ENCODE results near the gene ASH1L.
"Not testable (repeated sequence)": the region's sequence is repeated elsewhere in the genome, so short reads cannot be mapped to it uniquely, and the experiment has no call there.

Gene ASH1L

DNA sequence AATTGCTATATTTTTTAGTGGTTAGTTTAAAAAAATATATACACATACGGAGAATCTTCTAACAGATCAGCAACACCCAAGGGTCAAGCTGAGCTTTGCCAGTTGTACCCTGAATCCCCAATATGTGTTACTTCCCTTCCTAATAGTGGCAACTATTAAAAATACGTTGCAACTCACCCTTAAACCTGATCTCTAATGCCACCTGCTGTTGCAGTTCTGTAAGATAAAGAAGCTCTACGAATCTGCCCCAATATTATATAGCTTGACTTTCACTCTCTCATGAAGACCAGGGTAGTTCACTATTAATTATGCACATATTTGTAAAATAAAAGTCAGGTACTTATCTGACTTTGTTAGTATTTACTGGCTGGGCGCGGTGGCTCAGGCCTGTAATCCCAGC, 58.4 kb downstream of the ASH1L start:
- Histone ChIP-seq H3K4me3 (ENCODE audit: low read depth, low read length) (no peak overlapping the region), H3K36me3 (replicated peaks) (no peaks in the 10 kb centered on the region), H3K27me3 (replicated peaks) (no peaks in the 10 kb centered on the region), H3K27ac (no peak overlapping the region)
- in situ Hi-C loops (cut with HindIII; ENCODE audit: low pct_ligation_motif_present, low sequenced_read_pairs), result loop anchor here (25.0 kb wide), 1 partner anchor 167 kb away; no protein-coding TSS in a partner anchor
- TF ChIP-seq, protein P1, sequence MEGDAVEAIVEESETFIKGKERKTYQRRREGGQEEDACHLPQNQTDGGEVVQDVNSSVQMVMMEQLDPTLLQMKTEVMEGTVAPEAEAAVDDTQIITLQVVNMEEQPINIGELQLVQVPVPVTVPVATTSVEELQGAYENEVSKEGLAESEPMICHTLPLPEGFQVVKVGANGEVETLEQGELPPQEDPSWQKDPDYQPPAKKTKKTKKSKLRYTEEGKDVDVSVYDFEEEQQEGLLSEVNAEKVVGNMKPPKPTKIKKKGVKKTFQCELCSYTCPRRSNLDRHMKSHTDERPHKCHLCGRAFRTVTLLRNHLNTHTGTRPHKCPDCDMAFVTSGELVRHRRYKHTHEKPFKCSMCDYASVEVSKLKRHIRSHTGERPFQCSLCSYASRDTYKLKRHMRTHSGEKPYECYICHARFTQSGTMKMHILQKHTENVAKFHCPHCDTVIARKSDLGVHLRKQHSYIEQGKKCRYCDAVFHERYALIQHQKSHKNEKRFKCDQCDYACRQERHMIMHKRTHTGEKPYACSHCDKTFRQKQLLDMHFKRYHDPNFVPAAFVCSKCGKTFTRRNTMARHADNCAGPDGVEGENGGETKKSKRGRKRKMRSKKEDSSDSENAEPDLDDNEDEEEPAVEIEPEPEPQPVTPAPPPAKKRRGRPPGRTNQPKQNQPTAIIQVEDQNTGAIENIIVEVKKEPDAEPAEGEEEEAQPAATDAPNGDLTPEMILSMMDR (IDR thresholded peaks at IDR 0.05; ENCODE audit: low read depth, low read length, missing control alignments), result peak; percentile 48
- DNase-seq, result peak; percentile 12

DNA sequence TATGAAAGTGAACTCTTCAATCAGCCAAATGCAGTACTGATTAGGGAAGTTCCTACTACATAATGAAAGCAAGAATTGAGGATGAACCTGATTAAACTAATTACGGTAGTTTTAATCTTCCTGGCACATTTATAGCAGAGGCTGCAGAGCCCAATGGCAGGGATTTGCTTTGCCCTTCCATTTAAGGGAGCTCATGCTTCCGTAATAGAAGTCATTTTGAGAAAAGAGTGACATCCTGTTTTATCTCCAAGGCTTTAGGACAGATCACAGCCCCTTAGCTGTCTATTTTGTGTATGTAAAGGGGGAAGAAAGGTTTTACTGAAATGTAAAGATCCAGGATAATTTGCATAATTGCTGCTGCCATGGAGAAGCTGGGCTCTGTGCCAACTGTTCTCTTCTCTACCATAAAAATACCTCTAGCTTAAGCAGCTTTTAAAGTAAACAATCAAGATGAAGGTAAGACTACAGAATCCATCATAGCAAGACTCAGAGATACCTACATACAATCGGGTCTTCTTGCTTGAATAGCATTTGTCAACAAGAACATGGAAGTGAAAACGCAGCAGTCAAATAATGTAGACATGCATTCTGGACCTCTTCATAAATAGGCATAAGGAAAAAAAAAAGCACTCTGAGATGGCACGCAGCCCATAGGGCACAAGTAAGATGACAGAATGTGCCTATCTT, 62.5 kb downstream of the ASH1L start:
- no peak overlapping the region for H3K4me3 ChIP-seq (ENCODE audit: low read depth, low read length)
- TF ChIP-seq, protein P1 (IDR thresholded peaks at IDR 0.05; ENCODE audit: low read depth, low read length, missing control alignments), result no peak
- in situ Hi-C loops (cut with HindIII; ENCODE audit: low pct_ligation_motif_present, low sequenced_read_pairs), result loop anchor here (25.0 kb wide), 1 partner anchor 163 kb away; no protein-coding TSS in a partner anchor
- no peaks in the 10 kb centered on the region for H3K27me3 ChIP-seq (replicated peaks)
- no peak for DNase-seq
- no peaks in the 10 kb centered on the region for H3K36me3 ChIP-seq (replicated peaks)
- H3K27ac ChIP-seq, result no peak overlapping the region

DNA sequence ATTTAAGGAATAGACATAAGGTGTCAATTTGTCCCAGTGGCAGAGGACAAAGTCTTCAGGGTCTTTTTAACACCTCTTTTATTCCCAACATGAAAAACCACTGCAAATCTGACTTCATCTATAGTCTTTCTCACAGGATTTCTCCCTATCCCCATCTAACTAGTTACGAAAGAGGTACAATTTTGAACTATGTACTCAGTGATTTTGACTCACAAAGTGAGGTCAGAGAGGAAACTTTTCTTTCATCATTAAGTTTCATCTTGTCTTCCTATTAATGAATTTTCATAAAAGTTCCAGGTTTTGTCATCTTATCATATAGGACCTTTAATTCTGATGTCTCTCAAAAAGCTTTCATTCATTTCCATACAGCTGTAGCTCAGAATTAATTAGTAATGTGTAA, 63.3 kb downstream of the ASH1L start:
- Histone ChIP-seq H3K27me3 (replicated peaks) (no peaks in the 10 kb centered on the region), H3K4me3 (ENCODE audit: low read depth, low read length) (no peak overlapping the region), H3K36me3 (replicated peaks) (no peaks in the 10 kb centered on the region), H3K27ac (no peak overlapping the region)
- TF ChIP-seq, protein P1 (IDR thresholded peaks at IDR 0.05; ENCODE audit: low read depth, low read length, missing control alignments), result no peak
- no peak for DNase-seq
- in situ Hi-C loops (cut with HindIII; ENCODE audit: low pct_ligation_motif_present, low sequenced_read_pairs), result no loop called here

DNA sequence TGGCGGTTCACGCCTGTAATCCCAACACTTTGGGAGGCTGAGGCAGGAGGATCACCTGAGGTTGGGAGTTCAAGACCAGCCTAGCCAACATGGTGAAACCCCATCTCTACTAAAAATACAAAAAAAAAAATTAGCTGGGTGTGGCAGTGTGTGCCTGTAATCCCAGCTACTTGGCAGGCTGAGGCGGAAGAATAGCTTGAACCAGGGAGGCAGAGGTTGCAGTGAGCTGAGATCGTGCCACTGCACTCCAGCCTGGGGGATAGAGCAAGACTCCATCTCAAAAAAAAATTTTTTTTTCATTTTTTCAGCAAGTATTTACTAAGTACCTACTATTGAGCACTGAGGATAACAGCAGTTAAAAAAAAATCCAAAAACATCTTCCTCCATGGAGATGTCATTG, 69.0 kb downstream of the ASH1L start:
- in situ Hi-C loops (cut with HindIII; ENCODE audit: low pct_ligation_motif_present, low sequenced_read_pairs); H3K27me3 ChIP-seq (replicated peaks); H3K27ac ChIP-seq; DNase-seq; H3K4me3 ChIP-seq (ENCODE audit: low read depth, low read length); H3K36me3 ChIP-seq (replicated peaks): not testable (repeated sequence)

DNA sequence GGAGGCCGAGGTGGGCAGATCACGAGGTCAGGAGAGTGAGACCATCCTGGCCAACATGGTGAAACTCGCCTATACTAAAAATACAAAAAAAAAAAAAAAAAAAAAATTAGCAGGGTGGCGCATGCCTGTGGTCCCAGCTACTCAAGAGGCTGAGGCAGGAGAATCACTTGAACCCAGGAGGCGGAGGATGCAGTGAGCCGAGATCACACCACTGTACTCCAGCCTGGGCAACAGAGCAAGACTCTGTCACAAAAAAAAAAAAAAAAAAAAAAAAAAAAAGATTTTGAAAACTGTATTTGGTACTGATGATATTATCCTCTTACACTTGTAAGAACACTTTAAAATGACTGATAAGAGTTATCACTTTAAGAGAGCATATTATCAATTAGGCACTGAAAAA, 74.2 kb downstream of the ASH1L start:
- DNase-seq; in situ Hi-C loops (cut with HindIII; ENCODE audit: low pct_ligation_motif_present, low sequenced_read_pairs); H3K27me3 ChIP-seq (replicated peaks); H3K4me3 ChIP-seq (ENCODE audit: low read depth, low read length); H3K36me3 ChIP-seq (replicated peaks); H3K27ac ChIP-seq: not testable (repeated sequence)

DNA sequence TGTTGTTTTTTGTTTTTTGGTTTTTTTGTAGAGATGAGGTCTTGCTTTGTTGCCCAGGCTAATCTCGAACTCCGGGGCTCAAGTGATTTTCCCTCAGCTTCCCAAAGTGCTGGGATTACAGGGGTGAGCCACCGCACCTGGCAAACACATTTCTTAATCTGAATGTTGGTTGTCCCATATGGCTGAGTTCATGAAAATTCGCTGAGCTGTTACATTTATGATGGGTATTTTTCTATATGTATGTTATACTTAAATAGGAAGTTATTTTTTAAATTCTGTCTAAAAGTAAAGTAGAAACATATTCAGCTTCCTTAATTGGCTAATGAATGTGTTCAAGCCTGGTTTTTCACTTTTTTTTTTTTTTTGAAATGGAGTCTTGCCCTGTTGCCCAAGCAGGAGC, 75.1 kb downstream of the ASH1L start:
- TF ChIP-seq, protein P1 (IDR thresholded peaks at IDR 0.05; ENCODE audit: low read depth, low read length, missing control alignments), result no peak
- Histone ChIP-seq H3K4me3 (ENCODE audit: low read depth, low read length) (no peak overlapping the region), H3K27ac (no peak overlapping the region), H3K36me3 (replicated peaks) (no peaks in the 10 kb centered on the region), H3K27me3 (replicated peaks) (no peaks in the 10 kb centered on the region)
- DNase-seq, result no peak
- in situ Hi-C loops (cut with HindIII; ENCODE audit: low pct_ligation_motif_present, low sequenced_read_pairs), result no loop called here

DNA sequence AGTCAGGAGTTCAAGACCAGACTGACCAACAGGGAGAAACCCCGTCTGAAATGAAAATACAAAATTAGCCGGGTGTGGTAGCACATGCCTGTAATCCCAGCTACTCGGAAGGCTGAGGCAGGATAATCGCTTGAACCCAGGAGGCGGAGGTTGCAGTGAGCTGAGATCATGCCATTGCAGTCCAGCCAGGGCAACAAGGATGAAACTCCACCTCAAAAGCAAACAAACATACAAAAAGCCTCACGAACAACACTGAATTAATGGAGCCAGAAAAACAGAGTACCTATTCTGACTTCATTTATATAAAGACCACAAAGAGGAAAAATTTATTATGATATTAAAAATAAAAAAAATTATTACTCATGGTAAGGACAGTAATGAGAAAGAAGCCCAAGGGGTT, 75.7 kb downstream of the ASH1L start:
- DNase-seq; in situ Hi-C loops (cut with HindIII; ENCODE audit: low pct_ligation_motif_present, low sequenced_read_pairs); H3K4me3 ChIP-seq (ENCODE audit: low read depth, low read length); H3K27ac ChIP-seq; H3K36me3 ChIP-seq (replicated peaks); H3K27me3 ChIP-seq (replicated peaks): not testable (repeated sequence)

Data from brain microvascular endothelial cell (primary cell).